HepG2 (cell line): ENCODE results near the gene NR2F1.

Experiments
- CTCF ChIP-seq: sonication (generic); formaldehyde crosslinking; IDR thresholded peaks from 2 replicates; pipeline ENCODE4 v1.5.0; 2020; ENCODE audit warnings: mild to moderate bottlenecking, missing genetic modification reagents, moderate library complexity
- EZH2 ChIP-seq: conservative IDR thresholded peaks from 2 replicates; pipeline ENCODE4 v1.6.1; 2012; ENCODE audit warnings: mild to moderate bottlenecking, low read depth, low read length, moderate library complexity
- JUND ChIP-seq: sonication (generic); formaldehyde crosslinking; IDR thresholded peaks from 2 replicates; pipeline ENCODE4 v1.8.0; 2022; ENCODE audit warnings: mild to moderate bottlenecking, missing genetic modification reagents
- MAFF ChIP-seq: IDR thresholded peaks from 2 replicates; pipeline ENCODE4 v1.6.1; 2011; ENCODE audit warnings: low read depth, low read length, improper control_type of control experiment
- NFAT5 ChIP-seq: sonication (generic); formaldehyde crosslinking; IDR thresholded peaks from 2 replicates; pipeline ENCODE4 v1.4.0; 2020; ENCODE audit warnings: missing genetic modification reagents
- POLR2G ChIP-seq: fragments of 200-400 bp; formaldehyde crosslinking; IDR thresholded peaks from 2 replicates; pipeline ENCODE4 v1.6.1; 2018; ENCODE audit warnings: mild to moderate bottlenecking, low read depth, low read length, moderate library complexity
- PTBP1 ChIP-seq: fragments of 200-400 bp; formaldehyde crosslinking; IDR thresholded peaks from 2 replicates; pipeline ENCODE4 v1.6.1; 2018; ENCODE audit warnings: low read length, low read depth; ENCODE audit not compliant: poor library complexity, severe bottlenecking
- SMC3 ChIP-seq: IDR thresholded peaks from 2 replicates; pipeline ENCODE4 v1.6.1; 2011; ENCODE audit warnings: low read length, improper control_type of control experiment
- SP140L ChIP-seq: sonication (generic); formaldehyde crosslinking; IDR thresholded peaks from 2 replicates; pipeline ENCODE4 v1.4.0; 2020; ENCODE audit warnings: missing genetic modification reagents, borderline replicate concordance
- ZKSCAN1 ChIP-seq: fragments of 150-350 bp; IDR thresholded peaks from 2 replicates; pipeline ENCODE4 v1.6.1; 2014; ENCODE audit warnings: low read length
- ZNF121 ChIP-seq: sonication (generic); formaldehyde crosslinking; IDR thresholded peaks from 2 replicates; pipeline ENCODE4 v1.5.0; 2020; ENCODE audit warnings: mild to moderate bottlenecking, missing genetic modification reagents
- ZNF235 ChIP-seq: sonication (generic); formaldehyde crosslinking; IDR thresholded peaks from 2 replicates; pipeline ENCODE4 v1.8.1; 2023; ENCODE audit warnings: mild to moderate bottlenecking, missing genetic modification reagents, borderline replicate concordance
- ZNF572 ChIP-seq: sonication (generic); formaldehyde crosslinking; IDR thresholded peaks from 2 replicates; pipeline ENCODE4 v1.5.1; 2020; ENCODE audit warnings: mild to moderate bottlenecking, missing genetic modification reagents

- TF ChIP-seq PTBP1 (no peak), ZNF235 (CRISPR knock-in tag) (no peak), SMC3 (no peak), EZH2 (no peak), NFAT5 (CRISPR knock-in tag) (no peak), POLR2G (no peak), JUND (CRISPR knock-in tag) (no peak), CTCF (no peak), ZNF121 (CRISPR knock-in tag) (no peak), SP140L (CRISPR knock-in tag) (no peak), MAFF (no peak), ZNF572 (CRISPR knock-in tag) (no peak), ZKSCAN1 (no peak)
These were observed 25.8 kb downstream of the NR2F1 start for GRCh38 chr5:93608855-93609254.
